GM18870 (cell line): ENCODE results near the gene MSRB3.

Experiments used
- ATAC-seq: cut with Tn5 transposase; IDR thresholded peaks from one replicate; pipeline ENCODE4 v1.9.1; 2021; ENCODE audit warnings: moderate library complexity; ENCODE audit not compliant: unreplicated experiment

MSRB3 gene

DNA sequence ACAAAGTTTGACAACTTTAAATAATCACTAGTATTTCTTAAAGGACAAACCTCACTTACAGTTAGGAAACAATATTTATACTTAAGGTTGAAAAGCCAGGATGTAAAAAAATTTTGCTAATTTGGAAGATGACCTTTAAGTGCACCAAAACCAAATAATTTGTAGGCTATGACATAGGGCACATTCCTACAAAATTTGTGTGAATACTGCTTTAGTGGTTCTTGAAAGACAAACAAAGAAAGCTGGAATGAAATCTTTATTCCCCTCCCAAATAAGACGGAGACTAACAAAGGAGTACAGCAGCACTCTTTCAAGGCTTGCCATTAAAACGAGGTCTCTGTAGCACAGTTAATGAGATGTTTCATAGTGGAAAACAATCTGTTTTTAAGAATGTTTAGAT lies 45.6 kb downstream of the MSRB3 start:
- no peak for ATAC-seq

DNA sequence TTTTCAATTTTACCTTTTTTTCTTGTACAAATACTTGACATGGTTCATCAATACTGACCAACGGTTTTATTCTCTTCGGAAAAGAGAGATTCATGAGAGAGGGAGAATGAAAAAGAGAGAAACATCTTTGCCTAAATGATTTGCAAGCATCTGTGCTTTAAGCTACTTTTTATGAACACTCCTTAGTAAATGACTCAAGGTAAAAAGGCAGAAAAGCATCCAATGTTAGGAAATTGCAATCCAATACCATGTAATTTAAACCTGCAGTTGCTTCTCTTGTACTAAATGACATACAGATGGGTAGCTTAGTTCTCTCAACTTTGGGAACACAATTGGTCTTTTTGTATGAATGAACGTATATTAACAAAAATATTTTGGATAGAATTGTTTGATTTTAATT lies 46.1 kb downstream of the MSRB3 start:
- no peak for ATAC-seq

DNA sequence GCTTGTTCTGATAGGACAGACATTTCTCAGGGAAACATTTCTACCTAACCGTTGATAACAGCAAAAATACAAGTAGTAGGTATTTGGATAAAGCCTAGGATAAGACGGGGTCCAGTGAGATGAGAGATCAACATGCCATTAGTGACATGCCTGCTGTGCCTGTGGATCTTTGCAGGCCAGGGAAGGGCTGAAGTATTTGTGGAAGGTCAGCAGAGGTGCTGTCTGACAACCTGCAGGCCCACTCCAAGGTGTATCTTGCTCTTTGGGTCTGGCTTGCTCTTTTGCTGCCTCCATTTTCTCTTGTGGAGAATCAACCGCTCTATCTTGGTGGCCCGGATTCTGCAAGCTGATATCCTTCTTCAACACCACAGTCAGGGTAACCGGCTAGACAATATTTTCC lies 46.7 kb downstream of the MSRB3 start:
- ATAC-seq, result no peak

DNA sequence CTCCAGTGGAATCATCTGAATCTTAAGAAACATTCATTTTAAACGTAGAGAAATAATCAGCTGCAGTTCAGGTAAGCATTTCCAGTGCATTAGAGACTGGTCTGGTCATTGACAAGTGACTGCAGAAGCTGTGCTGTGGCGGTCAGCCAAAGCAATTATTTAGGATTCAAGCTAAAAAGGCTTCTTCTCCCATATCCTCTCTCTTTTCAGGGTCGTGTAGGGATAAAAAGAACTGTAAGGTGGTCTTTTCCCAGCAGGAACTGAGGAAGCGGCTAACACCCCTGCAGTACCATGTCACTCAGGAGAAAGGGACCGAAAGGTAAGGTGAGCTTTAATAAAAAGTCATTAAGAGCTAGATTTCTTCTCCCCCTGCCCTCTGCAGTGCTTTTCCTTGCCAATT lies 48.1 kb downstream of the MSRB3 start:
- ATAC-seq, result no peak

DNA sequence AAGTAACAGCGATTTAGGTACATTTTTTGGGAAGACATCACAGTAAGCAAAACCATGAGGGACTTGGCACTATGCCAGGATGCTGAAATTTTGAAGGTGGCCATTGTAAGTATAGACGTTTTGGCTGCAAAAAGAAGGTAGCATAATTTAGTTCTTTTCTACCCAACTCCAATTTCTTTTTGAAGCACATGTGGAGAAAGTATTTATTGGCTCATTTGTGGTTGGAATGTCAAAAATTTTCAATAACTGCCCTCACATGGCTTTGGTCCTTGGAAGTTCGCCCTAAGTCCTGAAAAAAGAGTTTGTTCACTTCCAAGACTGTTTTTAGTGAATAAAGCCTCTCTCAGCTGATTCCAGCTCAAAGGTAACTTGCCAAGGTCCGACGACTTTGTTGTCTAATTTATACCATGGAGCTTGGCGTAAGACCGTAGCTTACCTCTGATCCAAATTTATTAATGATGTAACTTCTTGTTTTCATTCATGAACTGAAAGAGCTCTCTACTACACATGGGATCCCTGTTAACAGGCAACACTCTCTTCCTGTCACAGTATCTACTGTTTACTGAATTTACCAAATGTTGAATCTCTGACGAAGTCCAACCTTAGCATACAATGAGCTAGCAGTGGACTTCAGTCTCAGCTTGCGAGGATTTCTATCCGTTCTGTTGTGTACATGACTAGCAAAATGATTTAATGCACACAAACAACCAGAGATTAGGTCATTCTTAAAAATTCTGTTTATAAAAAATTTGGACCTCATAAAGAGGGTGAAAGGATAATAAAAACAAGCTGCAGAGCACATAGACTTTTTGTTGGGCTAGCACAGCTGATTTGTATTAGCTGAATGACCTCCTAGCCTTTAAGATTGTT lies 49.0 kb downstream of the MSRB3 start:
- no peak for ATAC-seq

DNA sequence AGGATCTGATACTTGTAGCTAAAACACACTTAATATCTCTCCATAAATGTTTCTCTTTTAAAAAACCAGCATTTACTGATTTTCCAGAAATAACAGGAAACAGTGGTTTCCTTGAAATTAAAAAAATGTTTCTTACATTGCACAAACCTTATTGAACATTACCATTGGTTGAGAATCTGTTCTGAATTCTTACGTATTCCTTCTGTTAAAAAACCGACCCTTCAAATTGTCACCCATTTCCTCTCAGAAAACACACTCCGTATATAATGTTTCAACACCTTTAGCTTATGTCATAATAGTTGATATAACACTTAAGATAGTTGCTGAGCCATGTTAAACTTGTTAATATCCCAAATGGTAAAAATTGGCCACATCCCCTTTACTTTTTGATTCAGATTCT lies 51.2 kb downstream of the MSRB3 start:
- no peak for ATAC-seq

DNA sequence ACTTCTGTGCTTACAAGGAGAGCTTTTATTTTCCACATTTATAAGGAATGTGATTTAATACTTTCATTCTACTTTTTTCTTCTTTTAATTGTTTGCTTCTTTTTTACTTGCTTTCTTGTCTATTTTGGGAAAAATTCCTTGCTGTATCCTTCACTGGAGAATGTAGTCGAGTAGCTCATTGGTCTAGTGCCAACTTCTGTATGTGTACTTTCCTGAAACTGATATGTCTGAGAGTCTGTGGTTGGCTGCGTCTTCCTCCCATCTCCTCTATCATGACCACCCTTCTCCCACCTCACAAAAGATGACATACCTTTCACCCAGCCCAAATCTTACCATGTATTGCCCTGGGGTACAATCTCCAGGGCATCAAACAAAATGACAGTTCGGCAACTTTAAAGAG lies 51.8 kb downstream of the MSRB3 start:
- ATAC-seq, result no peak

DNA sequence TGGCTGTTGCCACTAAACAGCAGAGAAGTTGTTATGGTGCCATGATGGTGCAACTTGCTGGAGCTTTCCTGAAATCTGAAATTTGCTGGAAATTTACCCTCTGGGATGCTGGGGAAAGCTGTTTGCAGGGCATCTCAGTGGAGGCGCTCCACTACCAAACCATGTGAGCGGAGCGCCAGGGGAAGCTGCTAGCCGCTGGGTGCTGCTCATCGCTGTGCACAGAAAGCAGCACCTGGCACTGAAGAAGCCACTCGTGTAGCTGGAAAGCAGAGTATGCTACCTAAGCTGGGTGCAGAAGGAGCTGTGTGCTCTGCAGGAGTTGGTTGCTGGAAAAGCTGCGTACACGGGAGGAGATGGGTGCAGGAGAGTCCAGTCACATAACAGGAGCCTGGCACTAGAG lies 53.0 kb downstream of the MSRB3 start:
- ATAC-seq, result no peak

DNA sequence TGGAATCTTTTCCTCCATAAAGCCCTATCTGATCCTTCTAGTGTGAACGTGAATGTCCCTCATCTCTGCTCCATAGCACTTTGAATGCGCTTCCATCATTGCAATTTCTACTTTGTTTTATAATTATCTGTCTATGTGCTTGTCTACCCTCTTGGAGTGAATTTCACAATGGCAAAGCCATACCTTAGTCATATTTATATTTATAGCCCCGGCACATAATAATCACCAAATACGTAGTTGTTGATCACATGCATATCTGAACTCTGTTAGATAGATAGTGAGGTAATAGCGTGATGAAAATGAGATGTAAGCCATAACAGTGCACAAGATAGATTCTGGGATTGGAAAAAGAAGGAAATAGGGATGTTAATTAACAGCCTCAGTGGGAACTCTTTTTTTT lies 55.2 kb downstream of the MSRB3 start:
- no peak for ATAC-seq

DNA sequence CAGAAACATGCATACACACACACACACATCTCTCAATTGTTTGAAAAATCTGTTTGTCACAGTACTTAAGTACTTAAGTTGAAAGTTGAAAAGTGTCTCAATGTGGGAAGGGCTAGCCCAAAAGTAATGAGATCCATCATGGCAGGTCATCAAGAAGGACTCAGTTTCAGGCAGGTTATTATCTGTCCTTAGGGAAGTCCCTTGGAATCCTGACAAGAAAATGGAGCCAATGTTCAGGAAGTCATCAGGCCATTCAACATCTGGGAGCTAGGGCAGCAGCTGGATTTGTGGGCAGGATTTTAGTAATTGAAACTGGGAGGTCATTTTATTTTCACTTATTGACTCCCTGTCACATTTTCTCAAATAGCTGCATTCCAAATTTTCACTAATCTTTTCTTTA lies 56.0 kb downstream of the MSRB3 start:
- no peak for ATAC-seq

DNA sequence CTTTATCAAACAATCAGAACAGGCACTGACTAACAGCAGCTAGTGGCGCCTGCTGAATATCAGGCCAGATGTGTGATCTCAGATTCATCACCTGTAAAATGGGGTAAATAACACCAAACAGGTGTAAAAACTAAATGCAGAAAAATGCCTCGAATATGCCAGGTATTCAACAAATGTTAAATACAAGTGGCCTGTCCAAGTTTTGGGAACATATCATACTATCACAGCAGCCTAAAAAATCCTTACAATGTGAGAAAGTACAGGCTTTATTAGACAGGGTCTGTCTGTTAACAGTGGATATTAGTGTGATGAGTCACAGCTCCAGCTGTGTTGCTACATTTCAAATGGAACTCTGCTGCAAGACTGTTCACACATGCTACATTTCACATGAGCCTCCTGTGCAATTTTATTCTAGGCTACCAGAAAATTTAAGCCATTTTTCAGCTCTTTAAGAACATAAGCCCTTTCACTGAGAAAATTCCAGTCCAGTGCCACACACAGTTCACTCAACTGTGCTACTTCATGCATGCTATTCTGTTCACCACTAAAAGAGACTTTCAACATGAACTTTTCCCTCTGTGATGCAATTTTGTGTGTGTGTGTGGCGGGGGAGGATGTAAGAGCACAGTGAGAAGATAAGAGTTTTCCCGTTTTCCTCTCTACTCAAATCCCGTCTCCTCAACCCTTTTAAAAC lies 56.7 kb downstream of the MSRB3 start:
- no peak for ATAC-seq

DNA sequence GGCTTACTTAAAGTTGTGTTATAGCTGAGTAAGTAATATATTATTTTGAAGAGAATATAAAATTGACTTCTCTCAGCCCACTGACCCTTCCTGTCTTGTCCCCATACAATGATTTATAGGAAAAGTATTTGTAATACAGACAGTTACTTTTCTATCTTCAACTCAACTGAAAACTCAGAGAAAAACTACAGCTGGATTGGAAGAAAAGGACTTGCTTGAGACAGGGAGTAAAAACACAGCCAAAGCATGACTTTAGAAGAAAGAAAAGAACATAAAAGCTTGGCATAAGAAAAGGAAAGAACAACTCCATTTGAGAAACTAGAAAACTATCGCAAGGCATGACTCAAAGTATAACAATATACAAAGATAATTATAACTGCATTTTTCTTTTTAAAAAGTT lies 57.5 kb downstream of the MSRB3 start:
- no peak for ATAC-seq

DNA sequence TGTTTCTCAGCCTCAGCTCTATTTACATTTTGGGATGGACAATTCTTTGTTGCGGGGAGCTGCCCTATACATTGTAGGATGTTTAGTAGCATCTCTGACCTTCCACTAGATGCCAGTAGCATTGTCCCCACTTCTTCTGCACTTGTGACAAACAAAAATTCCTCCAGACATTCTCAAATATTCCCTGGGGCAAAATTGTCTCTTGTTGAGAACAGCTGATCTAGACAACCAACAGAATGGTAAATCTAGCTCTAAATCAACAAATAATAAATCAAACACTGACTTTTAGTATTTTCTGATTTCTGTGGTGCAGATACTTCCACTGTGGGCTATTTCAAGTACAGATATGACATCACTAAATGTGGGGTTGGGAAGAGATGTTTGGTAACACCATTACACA lies 60.7 kb downstream of the MSRB3 start:
- ATAC-seq, result no peak

DNA sequence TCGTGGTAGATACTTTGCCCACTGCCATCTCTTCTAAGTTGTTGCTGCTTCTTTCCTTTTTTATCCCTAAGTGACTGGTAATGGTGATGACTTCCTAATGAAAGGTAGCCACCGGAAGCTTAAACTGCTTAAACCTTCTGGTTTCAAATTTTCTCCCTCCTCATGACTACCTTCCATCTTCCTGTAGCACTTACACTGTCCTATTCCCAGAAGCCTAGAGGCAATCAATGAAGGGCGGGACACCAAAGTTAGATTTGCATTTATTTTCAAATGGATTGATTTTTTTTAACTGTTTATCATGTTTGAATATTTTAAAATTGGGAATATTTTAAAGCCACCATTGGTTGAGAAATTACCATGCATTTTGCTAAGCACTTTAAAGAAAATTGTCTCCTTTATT lies 64.7 kb downstream of the MSRB3 start:
- no peak for ATAC-seq

DNA sequence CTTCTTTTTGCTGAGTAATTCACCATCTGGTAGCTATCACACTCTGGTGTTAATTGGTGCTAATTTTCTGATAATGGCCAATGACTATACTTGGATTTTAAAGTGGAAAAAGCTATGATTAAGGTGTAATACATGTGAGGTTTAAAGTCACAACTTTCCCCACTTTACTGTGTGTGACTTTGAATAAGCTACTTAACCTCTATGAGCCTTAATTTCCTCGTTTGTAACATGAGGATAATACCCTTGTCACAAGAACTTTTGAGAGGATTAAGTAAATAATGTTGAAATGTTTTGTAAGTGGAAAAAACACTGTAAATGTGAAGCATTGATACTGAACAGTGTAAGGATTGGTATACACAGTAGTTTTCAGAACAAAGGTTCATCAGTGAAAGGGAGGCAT lies 65.3 kb downstream of the MSRB3 start:
- no peak for ATAC-seq

DNA sequence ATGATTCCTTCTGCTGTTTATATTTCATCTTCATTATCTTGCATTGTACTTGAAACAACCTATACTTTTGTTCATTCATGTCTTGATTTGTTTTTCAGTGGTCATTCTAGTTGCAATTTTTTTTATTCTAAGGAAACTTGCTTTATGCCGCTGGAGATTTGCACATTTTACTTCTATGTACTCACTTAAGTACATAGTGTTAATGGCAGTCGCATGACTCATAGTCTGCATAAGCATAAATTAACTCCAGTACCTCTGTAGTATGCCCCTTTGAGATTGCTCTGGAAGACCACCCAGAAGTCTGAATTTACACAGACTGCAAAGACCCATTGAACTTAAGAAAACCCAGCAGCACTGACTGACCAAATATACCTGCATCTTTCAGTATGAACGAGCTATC lies 77.0 kb downstream of the MSRB3 start:
- no peak for ATAC-seq

DNA sequence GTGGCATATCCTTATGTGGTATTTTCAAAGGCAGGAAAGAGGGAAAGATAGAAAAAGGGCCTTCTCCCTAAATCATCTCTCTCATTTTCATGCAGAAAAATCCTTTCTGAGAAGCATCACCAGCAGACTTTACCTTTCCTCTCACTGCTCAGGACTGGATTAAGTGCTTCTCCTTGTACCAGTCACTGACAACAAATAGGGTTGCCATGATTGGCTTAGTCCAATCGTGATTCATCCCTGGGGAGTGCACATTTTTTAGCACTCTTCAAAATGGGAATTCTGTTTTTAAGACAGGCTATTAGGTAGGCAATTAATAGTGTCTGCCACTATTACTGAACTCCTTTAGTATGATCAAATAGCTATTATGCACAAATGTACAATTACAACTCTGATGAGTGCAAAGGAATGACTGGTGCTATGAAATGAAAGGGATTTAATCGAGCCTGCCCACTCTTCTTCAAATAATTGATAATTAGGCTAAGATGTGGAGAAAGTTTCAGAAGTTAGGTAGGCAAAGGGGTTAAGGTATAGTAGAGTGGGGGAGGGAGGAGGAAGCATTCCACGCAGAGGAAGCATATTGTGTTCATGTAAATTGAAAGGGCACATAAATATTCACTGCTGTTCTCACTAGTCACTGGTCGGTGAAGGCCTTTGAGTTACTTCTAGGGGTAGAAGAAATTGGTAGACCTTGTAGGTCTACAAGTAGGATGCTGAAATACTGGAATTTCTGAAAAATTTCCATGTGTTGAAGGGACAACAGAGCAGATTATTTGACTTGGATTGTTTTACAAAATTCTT lies 84.0 kb downstream of the MSRB3 start:
- no peak for ATAC-seq

DNA sequence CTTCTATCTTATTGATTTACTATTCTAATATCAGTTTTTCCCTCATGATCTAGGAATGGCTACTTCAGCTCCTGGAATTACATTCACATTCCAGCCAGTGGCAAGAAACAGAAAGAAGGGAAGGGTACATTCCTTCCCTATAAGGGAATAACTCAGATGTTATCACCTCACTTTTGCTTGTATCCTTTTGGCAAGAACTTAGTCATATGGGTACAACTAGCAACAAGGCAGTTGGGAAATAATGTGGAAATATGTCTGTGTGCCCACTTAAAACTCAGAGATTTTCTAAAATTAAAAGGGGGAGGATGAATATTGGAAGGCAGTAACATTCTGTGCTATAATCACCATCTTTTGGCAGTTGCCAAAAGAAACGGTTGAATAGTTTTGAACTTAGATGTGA lies 85.6 kb downstream of the MSRB3 start:
- ATAC-seq, result no peak

DNA sequence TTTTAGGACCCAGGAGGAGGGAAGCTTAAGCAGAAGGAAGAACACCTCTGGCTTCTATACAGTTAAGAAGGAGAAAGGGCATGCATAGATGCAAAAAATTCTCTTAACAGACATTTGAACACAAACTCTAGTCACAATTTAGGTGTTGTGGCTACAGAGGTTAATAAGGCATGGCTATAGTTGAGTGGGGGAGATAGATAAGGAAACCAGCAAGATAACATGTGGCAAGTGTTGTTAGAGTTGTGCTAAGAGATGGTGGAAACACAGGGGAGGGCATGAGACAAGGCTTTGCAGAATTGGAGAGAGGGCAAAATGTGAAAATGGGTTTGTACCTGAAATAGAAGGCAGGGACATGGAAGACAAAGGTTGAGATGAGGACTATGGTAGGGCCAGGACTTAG lies 88.9 kb downstream of the MSRB3 start:
- no peak for ATAC-seq

DNA sequence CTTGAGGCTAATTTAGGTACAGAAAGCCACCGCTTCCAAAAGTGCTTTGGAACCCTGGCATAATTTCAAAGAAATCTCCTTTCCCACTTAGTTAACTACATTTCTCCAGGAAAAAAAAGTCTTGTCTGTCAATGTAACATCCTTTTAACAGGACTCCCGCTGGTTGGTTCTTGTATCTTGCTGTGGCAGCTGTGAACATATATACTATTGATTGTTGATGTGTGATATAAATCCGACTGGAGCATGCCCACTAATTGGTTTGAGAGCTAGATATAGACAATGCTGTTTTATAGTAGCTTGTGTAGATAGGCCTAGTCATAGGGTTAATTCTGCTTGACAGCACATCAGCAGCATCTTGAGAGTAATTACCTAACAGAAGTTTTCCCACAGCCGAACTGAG lies 89.6 kb downstream of the MSRB3 start:
- no peak for ATAC-seq

DNA sequence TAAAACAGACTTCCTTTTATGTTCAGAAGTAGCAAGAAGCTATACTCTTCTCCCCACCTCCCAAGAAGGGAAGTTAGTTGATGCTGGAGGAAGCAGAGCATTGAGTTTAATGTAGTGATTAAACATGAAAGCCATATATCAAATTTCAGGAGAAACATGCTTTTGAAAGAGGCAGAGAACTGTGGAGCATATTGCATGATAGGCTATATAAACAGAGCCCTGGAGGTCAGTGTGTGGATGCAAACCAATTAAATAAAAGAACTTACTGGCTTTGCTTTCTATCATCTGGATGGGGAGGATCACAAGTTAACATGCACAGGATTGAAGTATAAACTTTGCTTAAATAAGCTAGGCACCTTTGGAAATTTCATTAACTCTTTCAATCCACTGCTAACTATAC lies 94.1 kb downstream of the MSRB3 start:
- no peak for ATAC-seq

DNA sequence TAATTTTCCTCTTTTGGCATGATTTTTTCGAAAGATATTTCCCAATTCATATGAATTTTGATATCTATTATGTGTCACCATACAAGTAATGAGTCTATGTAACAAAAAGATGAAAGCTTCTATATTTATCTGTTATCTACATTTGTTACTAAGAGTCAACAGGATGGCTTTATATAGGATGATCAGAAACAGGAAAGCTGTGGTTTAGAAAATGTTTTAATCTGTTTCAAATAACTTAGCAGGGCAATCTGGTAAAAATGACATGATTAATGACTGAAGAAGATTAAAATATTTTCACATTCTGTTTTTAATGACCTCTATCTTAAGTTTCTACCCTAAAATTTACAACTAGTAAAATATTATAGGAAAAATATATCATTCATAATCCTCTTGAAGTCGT lies 105.8 kb downstream of the MSRB3 start:
- no peak for ATAC-seq
